ENCODE results near the gene CLASP1. TPM values are rescaled to one million over a fixed set of nuclear protein-coding genes. Genes with fewer than 3 reads are reported as not detected.

Gene CLASP1
- total RNA-seq, 2 experiments from 2014 or later, result 122 to 126 TPM

GRCh38 chr2:121524685-121525425 is 124.4 kb downstream of the CLASP1 start:
- intact Hi-C loops (cut with micrococcal nuclease), result loop anchor here (5.0 kb wide), 1 partner anchor 123 kb away; no protein-coding TSS in a partner anchor
- ChIA-PET POLR2A (no interaction called here), CTCF (no interaction called here)
- H3K9me3 Mint-ChIP-seq, result peaks cover 8% of the 10 kb centered on the region
- no peak for DNase-seq
- no peaks in the 10 kb centered on the region for H3K27me3 Mint-ChIP-seq
- H3K4me1 Mint-ChIP-seq (ENCODE audit: low read depth), result peaks cover 49% of the 10 kb centered on the region
- peak overlapping the region; percentile 45 for H3K27ac Mint-ChIP-seq
- H3K4me3 Mint-ChIP-seq, result no peak overlapping the region
- H3K36me3 Mint-ChIP-seq, result peaks cover 78% of the 10 kb centered on the region

DNA sequence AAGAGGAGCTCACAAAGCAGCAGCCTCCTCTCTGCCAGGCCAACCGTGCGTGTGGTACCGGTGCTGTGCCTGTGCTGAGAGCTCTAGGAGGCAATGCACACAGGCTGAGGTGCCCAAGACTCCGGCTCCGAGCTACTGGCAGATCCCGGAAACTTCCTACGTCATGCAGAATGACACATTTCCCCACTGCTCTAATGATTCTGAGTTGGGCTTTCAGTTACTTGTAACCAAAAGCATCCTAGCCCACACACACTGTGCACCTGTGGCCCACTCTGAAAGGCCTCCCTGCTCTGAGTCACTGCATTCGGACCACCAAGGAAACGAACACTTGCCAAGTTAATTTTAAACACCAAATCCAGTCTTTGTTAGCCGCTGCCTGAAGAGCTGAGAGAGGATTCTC is 127.9 kb downstream of the CLASP1 start:
- H3K36me3 Mint-ChIP-seq, result peaks cover 72% of the 10 kb centered on the region
- H3K4me3 Mint-ChIP-seq, result no peak overlapping the region
- CTCF ChIA-PET, result interaction anchor here (0.7 kb wide), 1 partner anchor 127 kb away, joined by 3 read pairs; no protein-coding TSS in a partner anchor
- no peak overlapping the region for H3K27ac Mint-ChIP-seq
- no peaks in the 10 kb centered on the region for H3K27me3 Mint-ChIP-seq
- no peaks in the 10 kb centered on the region for H3K9me3 Mint-ChIP-seq
- intact Hi-C loops (cut with micrococcal nuclease), result no loop called here
- POLR2A ChIA-PET, result no interaction called here
- no peak for DNase-seq
- peaks cover 23% of the 10 kb centered on the region for H3K4me1 Mint-ChIP-seq (ENCODE audit: low read depth)

GRCh38 chr2:121520641-121520994 is 128.6 kb downstream of the CLASP1 start:
- no peak for DNase-seq
- POLR2A ChIA-PET, result no interaction called here
- Mint-ChIP-seq H3K27me3 (no peaks in the 10 kb centered on the region), H3K4me3 (no peak overlapping the region), H3K4me1 (ENCODE audit: low read depth) (peaks cover 15% of the 10 kb centered on the region), H3K36me3 (peaks cover 70% of the 10 kb centered on the region), H3K27ac (no peak overlapping the region), H3K9me3 (no peaks in the 10 kb centered on the region)
- CTCF ChIA-PET, result no interaction called here
- intact Hi-C loops (cut with micrococcal nuclease), result no loop called here

GRCh38 chr2:121519732-121520640 is 129.3 kb downstream of the CLASP1 start:
- intact Hi-C loops (cut with micrococcal nuclease), result no loop called here
- Mint-ChIP-seq H3K9me3 (no peaks in the 10 kb centered on the region), H3K27ac (no peak overlapping the region), H3K4me3 (no peak overlapping the region), H3K36me3 (peaks cover 72% of the 10 kb centered on the region), H3K4me1 (ENCODE audit: low read depth) (peaks cover 15% of the 10 kb centered on the region), H3K27me3 (no peaks in the 10 kb centered on the region)
- CTCF ChIA-PET, result interaction anchor here (1.4 kb wide), 1 partner anchor 11 kb away, joined by 4 read pairs; the partner anchor contains the start of gene RNU4ATAC
- POLR2A ChIA-PET, result no interaction called here
- no peak for DNase-seq

DNA sequence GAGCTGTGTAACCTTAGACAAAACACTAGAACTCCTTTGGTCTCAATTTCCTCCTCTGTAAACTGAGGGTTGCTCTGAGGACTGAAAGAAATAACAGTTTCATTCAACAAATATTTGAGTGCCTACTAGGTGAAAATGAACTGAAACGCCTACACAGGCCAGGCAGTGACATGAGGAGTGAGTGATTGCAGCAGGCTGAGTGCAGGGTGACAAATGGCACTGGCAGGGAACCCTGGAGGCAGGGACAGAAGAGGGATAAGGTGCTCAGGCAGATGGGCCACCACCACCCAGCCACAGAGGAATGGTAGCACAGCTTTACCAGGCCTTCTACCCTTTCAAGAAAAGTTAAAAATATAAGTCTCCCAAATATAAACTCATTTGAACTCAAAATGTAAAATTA is 130.1 kb downstream of the CLASP1 start:
- no peak overlapping the region for H3K4me3 Mint-ChIP-seq
- peaks cover 73% of the 10 kb centered on the region for H3K36me3 Mint-ChIP-seq
- peaks cover 20% of the 10 kb centered on the region for H3K4me1 Mint-ChIP-seq (ENCODE audit: low read depth)
- peak overlapping the region; percentile 8 for H3K27ac Mint-ChIP-seq
- ChIA-PET POLR2A (interaction anchor here (0.6 kb wide), 1 partner anchor 121 kb away, joined by 4 read pairs; no protein-coding TSS in a partner anchor), CTCF (interaction anchor here (1.4 kb wide), 1 partner anchor 11 kb away, joined by 4 read pairs; the partner anchor contains the start of gene RNU4ATAC)
- no peaks in the 10 kb centered on the region for H3K27me3 Mint-ChIP-seq
- no peak for DNase-seq
- intact Hi-C loops (cut with micrococcal nuclease), result no loop called here
- H3K9me3 Mint-ChIP-seq, result no peaks in the 10 kb centered on the region

- Mint-ChIP-seq H3K27me3 (no peaks in the 10 kb centered on the region), H3K36me3 (peaks cover 65% of the 10 kb centered on the region), H3K4me1 (ENCODE audit: low read depth) (peaks cover 15% of the 10 kb centered on the region), H3K4me3 (no peak overlapping the region), H3K27ac (peak overlapping the region; percentile 39), H3K9me3 (no peaks in the 10 kb centered on the region)
- intact Hi-C loops (cut with micrococcal nuclease), result no loop called here
- ChIA-PET CTCF (no interaction called here), POLR2A (no interaction called here)
- DNase-seq, result no peak
Observed at GRCh38 chr2:121513597-121514333, 135.5 kb downstream of the CLASP1 start.

GRCh38 chr2:121510857-121511256 is 138.4 kb downstream of the CLASP1 start:
- intact Hi-C loops (cut with micrococcal nuclease), result no loop called here
- POLR2A ChIA-PET, result no interaction called here
- DNase-seq, result no peak
- Mint-ChIP-seq H3K27me3 (no peaks in the 10 kb centered on the region), H3K4me1 (ENCODE audit: low read depth) (peaks cover 29% of the 10 kb centered on the region), H3K4me3 (no peak overlapping the region), H3K27ac (no peak overlapping the region), H3K9me3 (no peaks in the 10 kb centered on the region), H3K36me3 (peaks cover 74% of the 10 kb centered on the region)
- CTCF ChIA-PET, result no interaction called here

- H3K4me3 Mint-ChIP-seq, result no peak overlapping the region
- CTCF ChIA-PET, result interaction anchor here (0.6 to 1.8 kb wide), 3 partner anchors 10 to 229 kb away, joined by 3 to 5 read pairs (median 4); no protein-coding TSS in a partner anchor
- peak overlapping the region; percentile 10 for H3K27ac Mint-ChIP-seq
- no peak for DNase-seq
- no peaks in the 10 kb centered on the region for H3K9me3 Mint-ChIP-seq
- H3K36me3 Mint-ChIP-seq, result peaks cover 79% of the 10 kb centered on the region
- intact Hi-C loops (cut with micrococcal nuclease), result no loop called here
- H3K4me1 Mint-ChIP-seq (ENCODE audit: low read depth), result peaks cover 21% of the 10 kb centered on the region
- POLR2A ChIA-PET, result no interaction called here
- H3K27me3 Mint-ChIP-seq, result no peaks in the 10 kb centered on the region
Observed at GRCh38 chr2:121506621-121507020, 142.6 kb downstream of the CLASP1 start.

DNA sequence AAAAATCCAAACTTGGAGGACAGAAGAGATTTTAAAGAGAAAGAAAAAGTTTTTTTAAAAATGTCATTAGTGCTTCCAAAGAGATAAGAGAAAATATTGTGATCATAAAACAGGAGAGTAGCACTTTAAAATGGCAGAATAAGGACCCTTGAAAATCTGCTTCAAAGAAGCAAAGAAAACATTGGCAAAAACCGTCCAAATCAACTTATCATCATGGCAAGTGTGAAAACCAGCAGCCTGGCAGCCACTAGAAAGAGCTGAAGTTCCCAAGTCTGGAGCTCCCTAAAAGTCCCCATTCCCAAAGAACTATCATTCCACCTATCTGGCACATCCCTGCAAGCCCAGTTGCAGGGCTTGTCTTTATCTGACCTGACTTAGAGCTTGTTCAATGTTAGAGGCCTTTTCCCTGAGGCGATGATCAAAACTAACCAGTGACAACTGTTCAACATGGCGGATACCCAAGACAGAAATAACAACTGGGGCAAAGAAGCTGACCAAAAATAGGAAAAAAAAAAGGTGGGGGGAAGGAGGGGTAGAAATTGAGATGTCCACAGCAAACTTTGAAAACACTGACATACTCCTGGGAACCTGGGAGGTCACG is 143.2 kb downstream of the CLASP1 start:
- intact Hi-C loops (cut with micrococcal nuclease), result no loop called here
- CTCF ChIA-PET, result interaction anchor here (0.6 to 1.8 kb wide), 3 partner anchors 10 to 229 kb away, joined by 3 to 5 read pairs (median 4); no protein-coding TSS in a partner anchor

DNA sequence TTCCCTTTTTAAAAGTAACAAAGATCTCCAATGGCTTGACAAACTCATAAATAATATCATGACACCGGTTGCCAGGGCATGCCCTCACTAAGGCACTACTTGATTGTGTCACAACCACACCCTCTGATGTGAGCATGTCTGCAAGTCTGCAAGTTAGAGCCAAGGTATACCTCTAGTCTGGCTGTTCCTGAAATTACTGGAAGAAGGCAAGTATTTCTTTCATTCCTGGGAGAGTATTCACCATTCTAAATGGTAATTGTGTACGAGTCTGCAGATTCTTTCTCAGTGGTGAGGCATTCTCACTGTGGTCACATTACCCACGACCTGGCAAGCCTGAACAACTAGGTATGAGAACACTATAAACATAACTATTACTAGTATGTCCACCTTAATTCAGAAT is 144.3 kb downstream of the CLASP1 start:
- Mint-ChIP-seq H3K27me3 (no peaks in the 10 kb centered on the region), H3K9me3 (peaks cover 2% of the 10 kb centered on the region), H3K27ac (no peak overlapping the region), H3K4me1 (ENCODE audit: low read depth) (peaks cover 27% of the 10 kb centered on the region), H3K36me3 (peaks cover 78% of the 10 kb centered on the region), H3K4me3 (no peak overlapping the region)
- POLR2A ChIA-PET, result no interaction called here
- DNase-seq, result no peak
- CTCF ChIA-PET, result interaction anchor here (1.8 kb wide), 1 partner anchor 9 kb away, joined by 4 read pairs; no protein-coding TSS in a partner anchor
- intact Hi-C loops (cut with micrococcal nuclease), result no loop called here

More for the DNA sequence above, 143.2 kb downstream of the CLASP1 start:
- DNase-seq, result no peak
- H3K9me3 Mint-ChIP-seq, result no peaks in the 10 kb centered on the region
- H3K4me3 Mint-ChIP-seq, result no peak overlapping the region
- peaks cover 23% of the 10 kb centered on the region for H3K4me1 Mint-ChIP-seq (ENCODE audit: low read depth)
- H3K27me3 Mint-ChIP-seq, result no peaks in the 10 kb centered on the region
- POLR2A ChIA-PET, result no interaction called here
- H3K27ac Mint-ChIP-seq, result peak overlapping the region; percentile 10
- H3K36me3 Mint-ChIP-seq, result peaks cover 77% of the 10 kb centered on the region

GRCh38 chr2:121504316-121504715 is 144.9 kb downstream of the CLASP1 start:
- CTCF ChIA-PET, result no interaction called here
- H3K4me1 Mint-ChIP-seq (ENCODE audit: low read depth), result peaks cover 29% of the 10 kb centered on the region
- intact Hi-C loops (cut with micrococcal nuclease), result no loop called here
- H3K4me3 Mint-ChIP-seq, result no peak overlapping the region
- POLR2A ChIA-PET, result no interaction called here
- peaks cover 5% of the 10 kb centered on the region for H3K9me3 Mint-ChIP-seq
- H3K27ac Mint-ChIP-seq, result no peak overlapping the region
- peaks cover 79% of the 10 kb centered on the region for H3K36me3 Mint-ChIP-seq
- no peaks in the 10 kb centered on the region for H3K27me3 Mint-ChIP-seq
- no peak for DNase-seq

Measured in activated CD4-positive, alpha-beta memory T cell treated with anti-CD3 and anti-CD28 coated beads for 36 hours (primary cell).